Ovary (tissue), 3 donors: ENCODE results near the gene LRRC23.

Experiments used
- EP300 ChIP-seq: sonication (generic); formaldehyde crosslinking; IDR thresholded peaks from one replicate; pipeline ENCODE4 v1.6.1; 2017; ENCODE audit warnings: antibody characterized with exemption
- POLR2A ChIP-seq: fragments of 450-650 bp; IDR thresholded peaks from one replicate; pipeline ENCODE4 v1.6.1; 2017; ENCODE audit warnings: antibody characterized with exemption, mild to moderate bottlenecking, moderate library complexity
- TF ChIP-seq, protein P1 (sequence below), 3 donors: fragments of 450-650 bp in 2 of 3; fragments of 200-600 bp in 1 of 3; IDR thresholded peaks; one replicate each; pipeline versions ENCODE4 v1.5.1 to v1.8.0; 2016 to 2022; ENCODE audit warnings: antibody characterized with exemption in 3 of 3, mild to moderate bottlenecking in 1 of 3
- donor health status: DM: no; HTN: no; CAD: no.

DNA sequence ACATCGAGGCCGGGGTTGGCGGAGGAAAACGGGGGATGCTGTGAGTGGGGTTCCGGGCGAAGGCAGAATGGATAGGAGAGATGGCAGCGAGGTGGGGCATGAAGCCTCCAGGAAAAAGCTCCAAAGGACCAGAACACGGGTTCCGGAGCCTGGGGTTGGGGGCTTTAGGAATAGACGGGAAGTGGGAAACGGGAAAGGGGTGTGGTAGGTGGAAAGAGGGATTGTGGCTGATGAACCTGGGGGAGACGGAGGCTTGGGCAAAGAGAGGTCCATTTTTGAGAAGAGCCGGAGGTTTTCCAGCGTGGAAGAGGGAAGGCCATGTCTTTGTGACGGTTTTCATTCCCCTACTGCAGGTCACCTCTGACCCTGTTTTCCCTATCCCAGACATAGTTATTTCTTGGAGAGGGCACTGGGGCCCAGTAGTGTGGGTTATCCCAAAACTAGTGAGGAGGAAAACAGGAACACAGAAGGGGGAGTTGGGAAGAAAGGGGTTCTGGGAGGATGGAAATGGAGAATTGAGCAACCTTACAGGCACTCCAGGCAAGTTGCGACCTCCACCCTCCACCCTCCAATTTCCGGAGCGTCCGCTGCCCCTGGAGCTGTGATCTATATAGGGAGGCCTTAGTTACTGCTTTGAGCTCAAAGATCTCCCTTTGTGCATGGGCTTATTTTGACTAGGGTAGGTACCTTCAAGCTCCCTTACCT lies 24.2 kb downstream of the LRRC23 start:
- TF ChIP-seq, protein P1, sequence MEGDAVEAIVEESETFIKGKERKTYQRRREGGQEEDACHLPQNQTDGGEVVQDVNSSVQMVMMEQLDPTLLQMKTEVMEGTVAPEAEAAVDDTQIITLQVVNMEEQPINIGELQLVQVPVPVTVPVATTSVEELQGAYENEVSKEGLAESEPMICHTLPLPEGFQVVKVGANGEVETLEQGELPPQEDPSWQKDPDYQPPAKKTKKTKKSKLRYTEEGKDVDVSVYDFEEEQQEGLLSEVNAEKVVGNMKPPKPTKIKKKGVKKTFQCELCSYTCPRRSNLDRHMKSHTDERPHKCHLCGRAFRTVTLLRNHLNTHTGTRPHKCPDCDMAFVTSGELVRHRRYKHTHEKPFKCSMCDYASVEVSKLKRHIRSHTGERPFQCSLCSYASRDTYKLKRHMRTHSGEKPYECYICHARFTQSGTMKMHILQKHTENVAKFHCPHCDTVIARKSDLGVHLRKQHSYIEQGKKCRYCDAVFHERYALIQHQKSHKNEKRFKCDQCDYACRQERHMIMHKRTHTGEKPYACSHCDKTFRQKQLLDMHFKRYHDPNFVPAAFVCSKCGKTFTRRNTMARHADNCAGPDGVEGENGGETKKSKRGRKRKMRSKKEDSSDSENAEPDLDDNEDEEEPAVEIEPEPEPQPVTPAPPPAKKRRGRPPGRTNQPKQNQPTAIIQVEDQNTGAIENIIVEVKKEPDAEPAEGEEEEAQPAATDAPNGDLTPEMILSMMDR (IDR thresholded peaks at IDR 0.05) = no peak
- TF ChIP-seq POLR2A = peak; percentile 31
- TF ChIP-seq EP300 = no peak
